Glutamatergic neuron (in vitro differentiated cells): Measurements from ENCODE around the gene TXNDC5. TPM values are rescaled to one million over a fixed set of nuclear protein-coding genes. Genes with fewer than 3 reads are reported as not detected.

Experiments
- DNase-seq: peaks from one replicate; pipeline ENCODE4 v3.0.0; 2022
- H3K27ac Mint-ChIP-seq: one replicate; pipeline ENCODE4 v1.8.0; 2020; ENCODE audit warnings: mild to moderate bottlenecking, mixed read lengths, inconsistent platforms; ENCODE audit not compliant: unreplicated experiment
- H3K27me3 Mint-ChIP-seq: one replicate; pipeline ENCODE4 v1.8.0; 2020; ENCODE audit warnings: mild to moderate bottlenecking, moderate library complexity, mixed read lengths, inconsistent platforms; ENCODE audit not compliant: unreplicated experiment
- H3K36me3 Mint-ChIP-seq: one replicate; pipeline ENCODE4 v1.8.0; 2020; ENCODE audit warnings: mild to moderate bottlenecking, mixed read lengths, inconsistent platforms; ENCODE audit not compliant: unreplicated experiment
- H3K4me1 Mint-ChIP-seq: one replicate; pipeline ENCODE4 v1.8.0; 2020; ENCODE audit warnings: mild to moderate bottlenecking, low read depth, mixed read lengths, inconsistent platforms; ENCODE audit not compliant: unreplicated experiment
- H3K4me3 Mint-ChIP-seq: one replicate; pipeline ENCODE4 v1.8.0; 2020; ENCODE audit warnings: mild to moderate bottlenecking, mixed read lengths, inconsistent platforms; ENCODE audit not compliant: unreplicated experiment
- H3K9me3 Mint-ChIP-seq: one replicate; pipeline ENCODE4 v1.8.0; 2020; ENCODE audit warnings: mild to moderate bottlenecking, moderate library complexity, mixed read lengths, inconsistent platforms; ENCODE audit not compliant: unreplicated experiment
- total RNA-seq: library from RNA; stranded (reverse); fragmentation: NEBNext Ultra II Directional; extraction: Animal tissue kit (Norgen Biotek cat#: 25700); gene quantifications from one replicate; pipeline ENCODE4 v1.2.1, GENCODE V29; 2021; ENCODE audit not compliant: unreplicated experiment
- TF ChIP-seq, protein P1 (sequence below): fragments of 200-600 bp; sonication (generic); IDR thresholded peaks from one replicate; pipeline ENCODE4 v1.5.0; 2021; ENCODE audit not compliant: partially characterized antibody, unreplicated experiment

TXNDC5 gene
- total RNA-seq, 1 donor from 2014 or later: 25.3 TPM

- Mint-ChIP-seq H3K27me3 (no peaks in the 10 kb centered on the region), H3K9me3 (no peaks in the 10 kb centered on the region), H3K4me3 (no peak overlapping the region), H3K36me3 (no peaks in the 10 kb centered on the region), H3K27ac (no peak overlapping the region), H3K4me1 (no peaks in the 10 kb centered on the region)
- TF ChIP-seq, protein P1, sequence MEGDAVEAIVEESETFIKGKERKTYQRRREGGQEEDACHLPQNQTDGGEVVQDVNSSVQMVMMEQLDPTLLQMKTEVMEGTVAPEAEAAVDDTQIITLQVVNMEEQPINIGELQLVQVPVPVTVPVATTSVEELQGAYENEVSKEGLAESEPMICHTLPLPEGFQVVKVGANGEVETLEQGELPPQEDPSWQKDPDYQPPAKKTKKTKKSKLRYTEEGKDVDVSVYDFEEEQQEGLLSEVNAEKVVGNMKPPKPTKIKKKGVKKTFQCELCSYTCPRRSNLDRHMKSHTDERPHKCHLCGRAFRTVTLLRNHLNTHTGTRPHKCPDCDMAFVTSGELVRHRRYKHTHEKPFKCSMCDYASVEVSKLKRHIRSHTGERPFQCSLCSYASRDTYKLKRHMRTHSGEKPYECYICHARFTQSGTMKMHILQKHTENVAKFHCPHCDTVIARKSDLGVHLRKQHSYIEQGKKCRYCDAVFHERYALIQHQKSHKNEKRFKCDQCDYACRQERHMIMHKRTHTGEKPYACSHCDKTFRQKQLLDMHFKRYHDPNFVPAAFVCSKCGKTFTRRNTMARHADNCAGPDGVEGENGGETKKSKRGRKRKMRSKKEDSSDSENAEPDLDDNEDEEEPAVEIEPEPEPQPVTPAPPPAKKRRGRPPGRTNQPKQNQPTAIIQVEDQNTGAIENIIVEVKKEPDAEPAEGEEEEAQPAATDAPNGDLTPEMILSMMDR: no peak
- DNase-seq: no peak
These were observed 6.4 kb upstream of the TXNDC5 start for GRCh38 chr6:7916959-7917358.

GRCh38 chr6:7914991-7915789 lies 4.6 kb upstream of the TXNDC5 start:
- no peak overlapping the region for H3K27ac Mint-ChIP-seq
- TF ChIP-seq, protein P1: no peak
- no peaks in the 10 kb centered on the region for H3K4me1 Mint-ChIP-seq
- no peaks in the 10 kb centered on the region for H3K36me3 Mint-ChIP-seq
- H3K4me3 Mint-ChIP-seq: no peak overlapping the region
- H3K27me3 Mint-ChIP-seq: no peaks in the 10 kb centered on the region
- H3K9me3 Mint-ChIP-seq: no peaks in the 10 kb centered on the region
- DNase-seq: no peak

- Mint-ChIP-seq H3K27me3 (no peaks in the 10 kb centered on the region), H3K27ac (no peak overlapping the region), H3K9me3 (peaks cover 2% of the 10 kb centered on the region), H3K4me1 (no peaks in the 10 kb centered on the region), H3K36me3 (no peaks in the 10 kb centered on the region), H3K4me3 (no peak overlapping the region)
- DNase-seq: no peak
- TF ChIP-seq, protein P1: no peak
These were observed 3.7 kb upstream of the TXNDC5 start for GRCh38 chr6:7914311-7914710.

GRCh38 chr6:7912736-7913517 lies 2.3 kb upstream of the TXNDC5 start:
- Mint-ChIP-seq H3K4me3 (no peak overlapping the region), H3K36me3 (no peaks in the 10 kb centered on the region), H3K9me3 (peaks cover 2% of the 10 kb centered on the region), H3K27ac (no peak overlapping the region), H3K27me3 (peaks cover 2% of the 10 kb centered on the region), H3K4me1 (no peaks in the 10 kb centered on the region)
- TF ChIP-seq, protein P1: no peak
- no peak for DNase-seq

- Mint-ChIP-seq H3K27me3 (peaks cover 4% of the 10 kb centered on the region), H3K27ac (no peak overlapping the region), H3K4me1 (no peaks in the 10 kb centered on the region), H3K9me3 (peaks cover 2% of the 10 kb centered on the region), H3K36me3 (no peaks in the 10 kb centered on the region), H3K4me3 (no peak overlapping the region)
- DNase-seq: no peak
- TF ChIP-seq, protein P1: no peak
These were observed 1.4 kb upstream of the TXNDC5 start for GRCh38 chr6:7912024-7912423.
